SK-N-SH (cell line): ENCODE data around the gene LRRC56. TPM values are rescaled to one million over a fixed set of nuclear protein-coding genes. Genes with fewer than 3 reads are reported as not detected.

Experiments used
- CTCF ChIA-PET: fragments of 300-600, 350-600 bp; formaldehyde crosslinking; extraction: SDS; loops from one replicate; lab custom pipeline; 2021; lab: Yijun Ruan, JAX
- POLR2A ChIA-PET: fragments of 350-600 bp; sonication (Branson Sonifier 250); formaldehyde crosslinking; extraction: SDS; loops from one replicate; lab custom pipeline; 2020; ENCODE audit warnings: antibody characterized with exemption, inconsistent platforms; lab: Yijun Ruan, JAX
- DNase-seq: peaks from one replicate; pipeline ENCODE4 v3.0.0; 2012
- H2AFZ ChIP-seq: fragments of 200-600 bp; sonication (generic); 2 replicates; pipeline ENCODE4 v1.8.1; 2016; ENCODE audit warnings: antibody characterized with exemption, mild to moderate bottlenecking, low read depth
- H3F3A ChIP-seq: fragments of 200-600 bp; sonication (generic); replicated peaks from 2 replicates; pipeline ENCODE3; 2016; ENCODE audit warnings: antibody characterized with exemption, mild to moderate bottlenecking; ENCODE audit not compliant: insufficient read depth
- H3K27ac ChIP-seq, 2 experiments: fragments of 200-500 bp in 1 of 2; fragments of 200-600 bp in 1 of 2; sonication (Bioruptor generic) in 1 of 2; sonication (generic), shearing (Covaris generic) in 1 of 2; 2 replicates each; pipeline versions ENCODE4 v1.5.1 to v1.6.1; 2014 to 2016; ENCODE audit warnings: low read depth in 2 of 2, inconsistent platforms in 1 of 2, low read length in 1 of 2, mild to moderate bottlenecking in 1 of 2, mixed read lengths in 1 of 2
- H3K27me3 ChIP-seq: fragments of 200-600 bp; sonication (generic), shearing (Covaris generic); 2 replicates; pipeline ENCODE4 v1.6.1; 2016; ENCODE audit warnings: mixed run types; ENCODE audit not compliant: insufficient read depth
- H3K36me3 ChIP-seq, 2 experiments: fragments of 200-500 bp in 1 of 2; fragments of 200-600 bp in 1 of 2; sonication (Bioruptor generic) in 1 of 2; sonication (generic) in 1 of 2; replicated peaks in 1 of 2; 2 replicates each; pipeline versions ENCODE3 to v1.5.1; 2014 to 2016; ENCODE audit warnings: low read length in 1 of 2, mild to moderate bottlenecking in 1 of 2; ENCODE audit not compliant: insufficient read depth in 2 of 2, control insufficient read depth in 1 of 2
- H3K4me1 ChIP-seq, 2 experiments: fragments of 200-500 bp in 1 of 2; fragments of 200-600 bp in 1 of 2; sonication (Bioruptor generic) in 1 of 2; sonication (generic), shearing (Covaris generic) in 1 of 2; 2 replicates each; pipeline versions ENCODE4 v1.5.1 to v1.6.1; 2014 to 2016; ENCODE audit warnings: low read depth in 1 of 2, low read length in 1 of 2, mixed run types in 1 of 2; ENCODE audit not compliant: insufficient read depth in 2 of 2, control insufficient read depth in 1 of 2
- H3K4me2 ChIP-seq: fragments of 200-600 bp; sonication (generic), shearing (Covaris generic); 2 replicates; pipeline ENCODE4 v1.6.1; 2017; ENCODE audit warnings: mixed run types
- H3K4me3 ChIP-seq, 2 experiments: fragments of 200-500 bp in 1 of 2; fragments of 200-600 bp in 1 of 2; sonication (Bioruptor generic) in 1 of 2; sonication (generic), shearing (Covaris generic) in 1 of 2; 2 replicates each; pipeline versions ENCODE4 v1.5.1 to v1.8.1; 2014 to 2016; ENCODE audit warnings: low read depth in 2 of 2, inconsistent platforms in 1 of 2, low read length in 1 of 2, mild to moderate bottlenecking in 1 of 2, mixed read lengths in 1 of 2, moderate library complexity in 1 of 2
- H3K79me2 ChIP-seq: fragments of 200-600 bp; sonication (generic); 2 replicates; pipeline ENCODE4 v1.8.1; 2017; ENCODE audit warnings: mild to moderate bottlenecking; ENCODE audit not compliant: insufficient read depth
- H3K9ac ChIP-seq: fragments of 200-600 bp; sonication (generic); 2 replicates; pipeline ENCODE4 v1.6.1; 2017; ENCODE audit warnings: mixed run types
- H3K9me2 ChIP-seq: fragments of 200-600 bp; sonication (generic); 2 replicates; pipeline ENCODE4 v1.6.1; 2017; ENCODE audit warnings: mixed run types
- H3K9me3 ChIP-seq: fragments of 200-600 bp; sonication (generic); 2 replicates; pipeline ENCODE4 v1.6.1; 2017; ENCODE audit warnings: mixed run types, mild to moderate bottlenecking, moderate library complexity
- H4K20me1 ChIP-seq: fragments of 200-600 bp; sonication (generic); 2 replicates; pipeline ENCODE4 v1.6.1; 2017; ENCODE audit warnings: mild to moderate bottlenecking, mixed run types; ENCODE audit not compliant: insufficient read depth
- ELF1 ChIP-seq: IDR thresholded peaks from 2 replicates; pipeline ENCODE4 v1.4.0; 2012
- EP300 ChIP-seq, 2 experiments: IDR thresholded peaks; 2 replicates each; pipeline versions ENCODE4 v1.4.0 to v1.6.1; 2012; ENCODE audit warnings: borderline replicate concordance in 1 of 2, low read depth in 1 of 2, low read length in 1 of 2
- FOSL2 ChIP-seq: IDR thresholded peaks from 2 replicates; pipeline ENCODE4 v1.4.0; 2012; ENCODE audit warnings: low read depth, mild to moderate bottlenecking, moderate library complexity, borderline replicate concordance
- POLR2AphosphoS5 ChIP-seq: IDR thresholded peaks from 2 replicates; pipeline ENCODE4 v1.6.1; 2012; ENCODE audit warnings: low read depth, low read length
- REST ChIP-seq: IDR thresholded peaks from 2 replicates; pipeline ENCODE4 v1.6.1; 2012; ENCODE audit warnings: mild to moderate bottlenecking, low read depth, low read length, moderate library complexity
- USF1 ChIP-seq: IDR thresholded peaks from 2 replicates; pipeline ENCODE4 v1.4.0; 2012; ENCODE audit warnings: low read depth, borderline replicate concordance
- USF2 ChIP-seq: fragments of 150-350 bp; IDR thresholded peaks from 2 replicates; pipeline ENCODE4 v1.6.1; 2017; ENCODE audit warnings: antibody characterized with exemption, low read length, low read depth, borderline replicate concordance
- WGBS: methylation state at CpG from one replicate; pipeline ENCODE4 v1.1.6; 2017; ENCODE audit warnings: low lambda C conversion rate; 5-methylcytosine and 5-hydroxymethylcytosine counted together
- polyA plus RNA-seq, 3 experiments: library from polyadenylated mRNA; depleted of rRNA; stranded (reverse); fragments of >200 nt; gene quantifications; 2 replicates each; pipeline ENCODE4 v1.2.3, GENCODE V29; 2012

Gene LRRC56
- polyA plus RNA-seq, 1 of the 3 experiments (the other 2 are of a cell fraction): 1.2 TPM

- no peak for TF ChIP-seq REST
- TF ChIP-seq USF1: no peak
- no peak for TF ChIP-seq USF2
These were observed 24.8 kb downstream of the LRRC56 start (continued) for GRCh38 chr11:562046-562645.

- DNase-seq: no peak
- ChIA-PET POLR2A (interaction anchor here (0.9 to 1.9 kb wide), 2 partner anchors 12 to 133 kb away, joined by 3 to 14 read pairs; no protein-coding TSS in a partner anchor), CTCF (interaction anchor here (6.8 kb wide), 1 partner anchor 8 kb away, joined by 41 read pairs; no protein-coding TSS in a partner anchor)
- Histone ChIP-seq H4K20me1 (no peaks in the 10 kb centered on the region), H3K36me3 (no peaks in the 10 kb centered on the region), H3K9me3 (no peaks in the 10 kb centered on the region), H3K79me2 (peaks cover 11% of the 10 kb centered on the region; the same call in 1 of the 2 replicates), H2AFZ (no peak overlapping the region), H3K27me3 (no peaks in the 10 kb centered on the region), H3K4me3 (no peak overlapping the region), H3K9ac (no peak overlapping the region), H3K9me2 (no peaks in the 10 kb centered on the region), H3K4me2 (no peak overlapping the region), H3F3A (peaks cover 6% of the 10 kb centered on the region), H3K4me1 (peaks cover 4 to 34% of the 10 kb centered on the region in 2 experiments; a peak in 2 of 4 replicates), H3K27ac (no peak overlapping the region)
- TF ChIP-seq FOSL2 (no peak), POLR2AphosphoS5 (no peak), ELF1 (no peak), EP300 (IDR thresholded peaks at IDR 0.05; ENCODE audit: borderline replicate concordance in 1 of 2, low read depth in 1 of 2, low read length in 1 of 2) (no peak), USF1 (no peak)
- WGBS: 82% methylated on average over 2 of the region's 18 CpGs
These were observed 25.9 kb downstream of the LRRC56 start for GRCh38 chr11:563066-563811.
